WTC11 (cell line): Measurements from ENCODE around the gene KIN.

Experiments
- CBFB ChIP-seq: sonication (generic); formaldehyde crosslinking; IDR thresholded peaks from 2 replicates; pipeline ENCODE4 v1.8.1; 2022; ENCODE audit warnings: mild to moderate bottlenecking, low read depth, missing genetic modification reagents
- FOXP1 ChIP-seq: sonication (generic); formaldehyde crosslinking; IDR thresholded peaks from 2 replicates; pipeline ENCODE4 v1.8.0; 2022; ENCODE audit warnings: missing genetic modification reagents, mild to moderate bottlenecking, moderate library complexity, borderline replicate concordance
- TF ChIP-seq, protein P1 (sequence below): sonication (generic); formaldehyde crosslinking; IDR thresholded peaks from 2 replicates; pipeline ENCODE4 v1.8.1; 2022; ENCODE audit warnings: low read depth, mild to moderate bottlenecking, moderate library complexity, missing genetic modification reagents, borderline replicate concordance
- TF ChIP-seq, protein P2 (sequence below): fragments of 200-600 bp; IDR thresholded peaks from 2 replicates; pipeline ENCODE4 v1.8.0; 2022; ENCODE audit warnings: antibody characterized with exemption
- TF ChIP-seq, protein P3 (sequence below): sonication (generic); formaldehyde crosslinking; IDR thresholded peaks from 2 replicates; pipeline ENCODE4 v1.8.1; 2023; ENCODE audit warnings: mild to moderate bottlenecking, missing genetic modification reagents, moderate library complexity
- TF ChIP-seq, protein P4 (sequence below): sonication (generic); formaldehyde crosslinking; IDR thresholded peaks from 2 replicates; pipeline ENCODE4 v1.8.1; 2023; ENCODE audit warnings: mild to moderate bottlenecking, moderate library complexity, missing genetic modification reagents

DNA sequence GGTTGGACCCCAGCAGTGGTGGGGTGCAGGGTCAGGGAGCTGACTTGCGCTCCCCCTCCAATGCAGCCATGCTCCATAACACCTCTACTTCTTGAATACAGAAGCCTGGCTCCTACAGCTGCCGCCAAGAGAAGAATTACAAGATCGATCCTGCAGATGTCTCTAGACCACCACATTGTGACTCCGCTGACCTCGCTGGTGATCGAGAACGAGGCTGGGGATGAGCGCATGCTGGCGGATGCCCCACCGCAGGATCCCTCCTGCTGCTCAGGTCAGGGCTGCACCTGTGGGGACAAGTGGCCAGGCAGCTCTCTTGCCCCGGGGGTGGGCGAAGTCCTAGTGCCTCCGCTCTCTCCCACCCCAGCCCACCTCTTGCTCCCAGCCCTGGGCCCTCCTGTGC lies 53.0 kb downstream of the KIN start:
- TF ChIP-seq, protein P1, sequence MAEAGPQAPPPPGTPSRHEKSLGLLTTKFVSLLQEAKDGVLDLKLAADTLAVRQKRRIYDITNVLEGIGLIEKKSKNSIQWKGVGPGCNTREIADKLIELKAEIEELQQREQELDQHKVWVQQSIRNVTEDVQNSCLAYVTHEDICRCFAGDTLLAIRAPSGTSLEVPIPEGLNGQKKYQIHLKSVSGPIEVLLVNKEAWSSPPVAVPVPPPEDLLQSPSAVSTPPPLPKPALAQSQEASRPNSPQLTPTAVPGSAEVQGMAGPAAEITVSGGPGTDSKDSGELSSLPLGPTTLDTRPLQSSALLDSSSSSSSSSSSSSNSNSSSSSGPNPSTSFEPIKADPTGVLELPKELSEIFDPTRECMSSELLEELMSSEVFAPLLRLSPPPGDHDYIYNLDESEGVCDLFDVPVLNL (CRISPR knock-in tag), result no peak
- TF ChIP-seq, protein P2, sequence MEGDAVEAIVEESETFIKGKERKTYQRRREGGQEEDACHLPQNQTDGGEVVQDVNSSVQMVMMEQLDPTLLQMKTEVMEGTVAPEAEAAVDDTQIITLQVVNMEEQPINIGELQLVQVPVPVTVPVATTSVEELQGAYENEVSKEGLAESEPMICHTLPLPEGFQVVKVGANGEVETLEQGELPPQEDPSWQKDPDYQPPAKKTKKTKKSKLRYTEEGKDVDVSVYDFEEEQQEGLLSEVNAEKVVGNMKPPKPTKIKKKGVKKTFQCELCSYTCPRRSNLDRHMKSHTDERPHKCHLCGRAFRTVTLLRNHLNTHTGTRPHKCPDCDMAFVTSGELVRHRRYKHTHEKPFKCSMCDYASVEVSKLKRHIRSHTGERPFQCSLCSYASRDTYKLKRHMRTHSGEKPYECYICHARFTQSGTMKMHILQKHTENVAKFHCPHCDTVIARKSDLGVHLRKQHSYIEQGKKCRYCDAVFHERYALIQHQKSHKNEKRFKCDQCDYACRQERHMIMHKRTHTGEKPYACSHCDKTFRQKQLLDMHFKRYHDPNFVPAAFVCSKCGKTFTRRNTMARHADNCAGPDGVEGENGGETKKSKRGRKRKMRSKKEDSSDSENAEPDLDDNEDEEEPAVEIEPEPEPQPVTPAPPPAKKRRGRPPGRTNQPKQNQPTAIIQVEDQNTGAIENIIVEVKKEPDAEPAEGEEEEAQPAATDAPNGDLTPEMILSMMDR, result no peak
- TF ChIP-seq, protein P3, sequence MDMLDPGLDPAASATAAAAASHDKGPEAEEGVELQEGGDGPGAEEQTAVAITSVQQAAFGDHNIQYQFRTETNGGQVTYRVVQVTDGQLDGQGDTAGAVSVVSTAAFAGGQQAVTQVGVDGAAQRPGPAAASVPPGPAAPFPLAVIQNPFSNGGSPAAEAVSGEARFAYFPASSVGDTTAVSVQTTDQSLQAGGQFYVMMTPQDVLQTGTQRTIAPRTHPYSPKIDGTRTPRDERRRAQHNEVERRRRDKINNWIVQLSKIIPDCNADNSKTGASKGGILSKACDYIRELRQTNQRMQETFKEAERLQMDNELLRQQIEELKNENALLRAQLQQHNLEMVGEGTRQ (CRISPR knock-in tag), result no peak
- TF ChIP-seq CBFB (no peak), FOXP1 (no peak)
- TF ChIP-seq, protein P4, sequence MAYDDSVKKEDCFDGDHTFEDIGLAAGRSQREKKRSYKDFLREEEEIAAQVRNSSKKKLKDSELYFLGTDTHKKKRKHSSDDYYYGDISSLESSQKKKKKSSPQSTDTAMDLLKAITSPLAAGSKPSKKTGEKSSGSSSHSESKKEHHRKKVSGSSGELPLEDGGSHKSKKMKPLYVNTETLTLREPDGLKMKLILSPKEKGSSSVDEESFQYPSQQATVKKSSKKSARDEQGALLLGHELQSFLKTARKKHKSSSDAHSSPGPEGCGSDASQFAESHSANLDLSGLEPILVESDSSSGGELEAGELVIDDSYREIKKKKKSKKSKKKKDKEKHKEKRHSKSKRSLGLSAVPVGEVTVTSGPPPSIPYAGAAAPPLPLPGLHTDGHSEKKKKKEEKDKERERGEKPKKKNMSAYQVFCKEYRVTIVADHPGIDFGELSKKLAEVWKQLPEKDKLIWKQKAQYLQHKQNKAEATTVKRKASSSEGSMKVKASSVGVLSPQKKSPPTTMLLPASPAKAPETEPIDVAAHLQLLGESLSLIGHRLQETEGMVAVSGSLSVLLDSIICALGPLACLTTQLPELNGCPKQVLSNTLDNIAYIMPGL (CRISPR knock-in tag), result no peak
